HUES64 (cell line): ENCODE data around the gene FLII. TPM values are rescaled to one million over a fixed set of nuclear protein-coding genes. Genes with fewer than 3 reads are reported as not detected.
"Not testable (repeated sequence)": the region's sequence is repeated elsewhere in the genome, so short reads cannot be mapped to it uniquely, and the experiment has no call there.

ENCODE experiments used
- H3K27ac ChIP-seq: 2 replicates; pipeline ENCODE4 v1.7.0; 2013; ENCODE audit warnings: low read depth, low read length, inconsistent platforms
- H3K27me3 ChIP-seq: 2 replicates; pipeline ENCODE4 v1.6.1; 2013; ENCODE audit warnings: mild to moderate bottlenecking, low read length; ENCODE audit not compliant: insufficient read depth
- H3K36me3 ChIP-seq: 2 replicates; pipeline ENCODE4 v1.6.1; 2013; ENCODE audit warnings: mild to moderate bottlenecking, low read length; ENCODE audit not compliant: insufficient read depth
- H3K4me1 ChIP-seq: 2 replicates; pipeline ENCODE4 v1.6.1; 2013; ENCODE audit warnings: mild to moderate bottlenecking, low read length, moderate library complexity; ENCODE audit not compliant: insufficient read depth
- H3K4me3 ChIP-seq: 2 replicates; pipeline ENCODE4 v1.5.1; 2013; ENCODE audit warnings: mild to moderate bottlenecking, low read length, moderate library complexity
- H3K9ac ChIP-seq: 2 replicates; pipeline ENCODE4 v1.6.1; 2013; ENCODE audit warnings: mild to moderate bottlenecking, low read depth, low read length
- H3K9me3 ChIP-seq: 2 replicates; pipeline ENCODE4 v1.6.1; 2013; ENCODE audit warnings: low read depth, low read length; ENCODE audit not compliant: insufficient read depth
- WGBS: fragments of 150-250, 120-280 bp; methylation state at CpG from one replicate; pipeline ENCODE4 v1.1.7; 2013; ENCODE audit warnings: missing lambda C conversion rate; 5-methylcytosine and 5-hydroxymethylcytosine counted together
- polyA plus RNA-seq, 2 experiments: library from polyadenylated mRNA; stranded (reverse); fragments of 50-300 nt; gene quantifications; one replicate each; pipeline ENCODE4 v1.2.3, GENCODE V29; 2013

FLII gene
- polyA plus RNA-seq (2013, experiment 1 of 2) = 136 TPM
- 148 TPM for polyA plus RNA-seq (2013, experiment 2 of 2)

DNA sequence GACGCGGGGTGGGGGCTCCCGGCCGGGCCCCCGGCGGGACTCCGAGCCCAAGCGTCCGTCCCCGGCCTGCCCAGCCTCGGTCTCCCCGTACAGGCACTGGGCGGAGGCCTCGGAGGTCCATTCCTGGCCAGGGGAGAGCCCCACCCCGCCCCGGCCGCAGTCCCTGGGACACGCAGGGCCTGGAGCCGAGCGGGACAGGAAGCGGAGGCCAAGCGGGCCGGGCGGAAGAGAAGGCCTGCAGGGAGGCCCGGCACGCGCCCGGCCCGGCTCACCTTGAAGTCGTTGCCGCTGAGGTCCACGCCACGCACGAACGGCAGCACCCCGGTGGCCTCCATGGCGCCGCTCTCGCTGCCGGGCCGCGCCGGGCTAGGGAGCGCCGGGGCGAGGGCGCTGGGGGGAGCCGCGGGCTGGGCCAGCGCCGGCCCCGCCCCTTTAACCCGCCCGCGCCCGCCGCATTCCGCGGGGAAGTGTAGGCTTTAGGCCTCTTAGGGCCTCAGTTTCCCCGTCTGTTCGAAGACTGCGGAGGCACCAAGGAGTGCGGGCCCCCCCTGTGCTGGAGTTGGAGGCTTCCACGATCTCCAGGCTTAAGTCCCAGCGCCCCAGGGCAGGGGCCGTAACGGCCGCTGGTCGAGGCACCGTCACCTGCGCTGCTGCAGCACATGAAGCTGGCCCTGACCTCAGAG, at the start of gene FLII:
Gene FLII (minus strand): TSS at position 383 of the 683 bp plus-strand sequence. CDS start 48 bp downstream, at position 335.
- Histone ChIP-seq H3K27ac (peak within 1 kb of the TSS; percentile 79), H3K9ac (peak within 1 kb of the TSS; percentile 84), H3K9me3 (no peaks in the 10 kb centered on the region), H3K36me3 (peaks cover 40% of the 10 kb centered on the region), H3K4me3 (peak within 1 kb of the TSS; percentile 98), H3K27me3 (no peaks in the 10 kb centered on the region), H3K4me1 (peaks cover 20% of the 10 kb centered on the region)
- 2% methylated on average over 71 of the region's 71 CpGs for WGBS

DNA sequence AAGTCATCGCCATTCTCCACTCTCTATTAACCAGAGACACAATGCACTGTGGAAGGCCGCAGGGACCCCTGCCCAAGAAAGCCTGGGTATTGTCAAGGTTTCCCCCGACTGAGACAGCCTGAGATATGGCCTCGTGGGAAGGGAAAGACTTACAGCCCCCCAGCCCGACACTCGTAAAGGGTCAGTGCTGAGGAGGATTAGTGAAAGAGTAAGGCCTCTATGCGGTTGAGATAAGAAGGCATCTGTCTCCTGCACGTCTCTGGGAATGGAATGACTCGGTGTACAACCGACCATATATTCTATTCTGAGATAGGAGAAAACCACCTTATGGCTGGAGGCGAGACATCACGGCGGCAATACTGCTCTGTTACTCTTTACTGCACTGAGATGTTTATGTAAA, 44.7 kb upstream of the FLII start:
- peaks cover 91% of the 10 kb centered on the region for H3K36me3 ChIP-seq
- not testable (repeated sequence) for H3K4me3 ChIP-seq, H3K27me3 ChIP-seq, H3K27ac ChIP-seq, H3K9ac ChIP-seq, H3K4me1 ChIP-seq, H3K9me3 ChIP-seq
- 95% methylated on average over 13 of the region's 13 CpGs for WGBS

DNA sequence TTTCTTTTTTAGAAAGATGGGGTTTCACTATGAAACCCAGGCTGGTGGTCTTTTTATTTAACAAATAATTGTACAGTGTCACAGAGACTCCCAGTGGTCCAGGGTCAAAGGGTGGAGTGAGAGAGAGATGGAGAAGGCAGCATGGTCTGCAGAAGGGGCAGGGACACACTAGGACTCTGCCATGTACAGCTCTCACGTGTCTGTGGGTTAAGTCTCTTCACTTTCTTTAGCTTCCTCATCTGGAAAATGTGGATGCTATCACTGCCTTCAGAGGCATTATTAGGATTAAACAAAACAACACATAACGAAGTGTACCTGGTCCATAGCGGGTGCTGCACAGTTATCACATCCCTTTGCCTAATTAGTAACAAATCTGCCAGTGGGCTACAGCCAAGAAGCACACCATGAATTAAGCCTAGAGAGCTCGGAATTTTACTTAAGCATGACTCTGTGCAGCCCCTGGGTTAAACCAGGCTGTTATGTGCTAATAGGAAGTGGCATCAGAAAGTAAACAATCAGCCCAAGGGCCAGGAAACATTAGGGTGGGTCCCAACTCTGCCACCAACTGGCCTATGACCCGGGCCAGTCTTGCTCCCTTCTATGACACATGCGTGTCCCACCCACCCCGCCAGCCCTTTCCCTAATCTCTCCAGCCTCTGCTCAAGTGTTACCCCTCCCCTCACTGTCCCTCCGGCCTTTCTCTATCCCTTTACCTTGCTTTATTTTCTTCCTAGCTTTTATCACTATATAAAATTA, 42.4 kb upstream of the FLII start:
- WGBS = 93% methylated on average over 8 of the region's 8 CpGs
- Histone ChIP-seq H3K36me3 (peaks cover 82% of the 10 kb centered on the region), H3K9ac (no peak overlapping the region), H3K4me1 (no peaks in the 10 kb centered on the region), H3K4me3 (no peak overlapping the region), H3K27ac (no peak overlapping the region), H3K9me3 (no peaks in the 10 kb centered on the region), H3K27me3 (no peaks in the 10 kb centered on the region)

DNA sequence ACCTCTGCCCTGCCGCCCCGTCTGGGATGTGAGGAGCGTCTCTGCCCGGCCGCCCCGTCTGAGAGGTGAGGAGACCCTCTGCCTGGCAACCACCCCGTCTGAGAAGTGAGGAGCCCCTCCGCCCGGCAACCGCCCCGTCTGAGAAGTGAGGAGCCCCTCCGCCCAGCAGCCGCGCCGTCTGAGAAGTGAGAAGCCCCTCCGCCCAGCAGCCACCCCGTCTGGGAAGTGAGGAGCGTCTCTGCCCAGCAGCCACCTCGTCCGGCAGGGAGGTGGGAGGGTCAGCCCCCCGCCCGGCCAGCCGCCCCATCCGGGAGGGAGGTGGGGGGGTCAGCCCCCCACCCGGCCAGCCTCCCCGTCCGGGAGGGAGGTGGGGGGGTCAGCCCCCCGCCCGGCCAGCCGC, 39.5 kb upstream of the FLII start:
- 96% methylated on average over 30 of the region's 30 CpGs for WGBS
- not testable (repeated sequence) for H3K4me1 ChIP-seq, H3K9me3 ChIP-seq, H3K4me3 ChIP-seq, H3K27ac ChIP-seq, H3K27me3 ChIP-seq, H3K9ac ChIP-seq
- peaks cover 77% of the 10 kb centered on the region for H3K36me3 ChIP-seq

DNA sequence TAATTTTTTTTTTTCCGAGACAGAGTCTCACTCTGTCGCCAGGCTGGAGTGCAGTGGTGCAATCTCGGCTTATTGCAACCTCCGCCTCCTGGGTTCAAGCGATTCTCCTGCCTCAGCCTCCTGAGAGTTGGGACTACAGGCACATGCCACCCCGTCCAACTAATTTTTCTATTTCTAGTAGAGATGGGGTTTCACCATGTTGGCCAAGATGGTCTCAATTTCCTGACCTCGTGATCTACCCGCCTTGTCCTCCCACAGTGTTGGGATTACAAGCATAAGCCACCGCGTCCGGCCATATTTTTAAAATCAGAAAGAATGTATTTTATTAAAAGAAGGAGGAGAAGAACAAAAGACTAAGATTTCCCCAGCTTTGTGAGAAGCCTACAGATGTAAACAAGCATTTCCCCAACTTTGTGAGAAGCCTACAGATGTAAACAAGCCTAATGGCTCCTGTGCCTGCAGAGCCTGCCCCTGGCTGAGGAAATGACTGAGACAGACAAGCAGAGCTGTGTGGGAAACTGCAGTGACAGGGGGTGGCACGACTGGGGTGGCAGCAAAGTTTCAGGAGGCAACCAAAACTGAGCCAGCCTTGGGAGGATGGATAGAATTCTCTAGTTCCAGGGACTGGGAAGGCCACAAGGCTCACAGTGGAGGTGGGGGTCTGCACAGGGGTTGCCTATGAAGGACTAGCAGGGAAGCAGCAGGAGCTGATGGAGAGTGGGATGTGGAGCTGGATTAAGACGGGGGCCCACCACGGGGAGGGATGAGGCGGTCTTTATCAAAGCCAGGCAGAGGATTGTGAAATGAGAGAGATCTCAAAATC, 33.4 kb upstream of the FLII start:
- Histone ChIP-seq H3K27ac (no peak overlapping the region), H3K9ac (no peak overlapping the region), H3K27me3 (no peaks in the 10 kb centered on the region), H3K36me3 (peaks cover 90% of the 10 kb centered on the region), H3K4me3 (no peak overlapping the region), H3K4me1 (no peaks in the 10 kb centered on the region), H3K9me3 (no peaks in the 10 kb centered on the region)
- WGBS = 94% methylated on average over 15 of the region's 15 CpGs

DNA sequence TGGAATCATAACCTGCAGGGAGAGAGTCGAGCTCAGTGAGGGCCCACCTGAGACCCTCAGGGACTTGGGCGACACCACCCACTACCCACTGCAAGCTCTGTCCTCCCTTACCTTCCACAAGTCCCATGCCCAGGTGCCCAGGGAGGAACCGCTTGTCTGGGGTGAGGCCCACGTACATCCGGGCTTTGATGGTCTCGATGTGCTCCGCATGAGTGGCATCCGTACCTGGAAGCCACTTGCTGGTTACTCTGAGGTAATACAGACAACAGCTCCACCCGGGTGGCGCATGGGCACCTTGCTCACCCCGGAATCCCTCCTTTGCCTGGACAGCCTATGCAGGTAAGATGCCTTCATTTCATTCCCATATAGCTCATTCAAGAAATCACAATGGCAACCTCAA, 26.8 kb upstream of the FLII start:
- Histone ChIP-seq H3K27me3 (no peaks in the 10 kb centered on the region), H3K4me3 (no peak overlapping the region), H3K9me3 (no peaks in the 10 kb centered on the region), H3K27ac (no peak overlapping the region), H3K36me3 (peaks cover 96% of the 10 kb centered on the region), H3K9ac (no peak overlapping the region), H3K4me1 (no peaks in the 10 kb centered on the region)
- WGBS = 96% methylated on average over 11 of the region's 11 CpGs

DNA sequence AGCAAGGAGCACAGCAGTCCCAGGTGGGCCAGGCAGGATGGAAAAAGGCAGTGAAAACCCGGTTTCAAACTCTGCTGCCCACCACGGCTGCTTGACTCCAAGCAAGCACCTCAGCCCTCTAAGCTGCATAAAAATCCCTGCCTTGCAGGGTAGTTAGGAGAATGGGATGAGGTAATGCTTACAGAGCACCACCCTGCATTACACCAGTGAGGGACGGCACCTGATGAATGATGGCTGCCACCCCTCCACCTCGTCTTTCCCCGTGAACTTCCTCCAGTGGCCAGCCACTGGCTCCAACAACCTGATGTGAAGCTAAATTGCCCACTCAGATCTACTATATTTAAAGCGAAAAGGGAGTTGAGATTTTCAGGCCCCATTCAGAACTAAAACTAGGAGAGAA, 23.2 kb upstream of the FLII start:
- Histone ChIP-seq H3K4me3 (no peak overlapping the region), H3K36me3 (peaks cover 95% of the 10 kb centered on the region), H3K27me3 (no peaks in the 10 kb centered on the region), H3K9me3 (no peaks in the 10 kb centered on the region), H3K4me1 (no peaks in the 10 kb centered on the region), H3K9ac (no peak overlapping the region), H3K27ac (no peak overlapping the region)
- WGBS = 94% methylated on average over 6 of the region's 6 CpGs

DNA sequence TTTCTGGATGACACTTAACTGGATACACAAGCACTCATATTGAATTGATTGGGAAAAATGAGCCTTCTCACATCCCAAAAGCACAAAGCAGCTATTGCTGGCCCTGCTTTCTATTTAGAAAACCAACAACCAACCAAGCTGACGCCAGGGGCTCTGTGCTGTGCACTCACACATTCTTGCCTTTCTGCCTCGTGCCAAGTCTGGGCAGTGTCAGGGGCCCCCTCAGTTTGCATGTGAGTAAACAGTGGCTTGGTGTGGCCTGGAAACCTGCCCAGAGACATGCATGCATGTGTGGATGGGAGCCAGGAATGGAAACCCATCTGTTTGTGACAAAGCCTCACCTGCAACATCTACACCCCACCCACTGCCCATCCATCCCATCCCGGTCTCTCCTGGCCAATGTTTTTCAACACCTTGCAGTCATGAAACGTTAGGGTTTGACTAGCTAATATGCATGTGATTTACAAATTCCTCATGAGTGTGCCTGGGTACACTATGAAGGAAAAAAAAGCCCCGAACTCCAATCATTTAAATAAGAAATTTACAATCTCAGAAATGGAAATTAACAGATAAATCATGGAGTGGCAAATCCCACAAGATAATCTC, 22.3 kb upstream of the FLII start:
- no peaks in the 10 kb centered on the region for H3K4me1 ChIP-seq
- H3K4me3 ChIP-seq = no peak overlapping the region
- H3K27ac ChIP-seq = no peak overlapping the region
- H3K27me3 ChIP-seq = no peaks in the 10 kb centered on the region
- H3K9me3 ChIP-seq = no peaks in the 10 kb centered on the region
- WGBS = 94% methylated on average over 4 of the region's 5 CpGs
- H3K36me3 ChIP-seq = peaks cover 96% of the 10 kb centered on the region
- H3K9ac ChIP-seq = no peak overlapping the region

DNA sequence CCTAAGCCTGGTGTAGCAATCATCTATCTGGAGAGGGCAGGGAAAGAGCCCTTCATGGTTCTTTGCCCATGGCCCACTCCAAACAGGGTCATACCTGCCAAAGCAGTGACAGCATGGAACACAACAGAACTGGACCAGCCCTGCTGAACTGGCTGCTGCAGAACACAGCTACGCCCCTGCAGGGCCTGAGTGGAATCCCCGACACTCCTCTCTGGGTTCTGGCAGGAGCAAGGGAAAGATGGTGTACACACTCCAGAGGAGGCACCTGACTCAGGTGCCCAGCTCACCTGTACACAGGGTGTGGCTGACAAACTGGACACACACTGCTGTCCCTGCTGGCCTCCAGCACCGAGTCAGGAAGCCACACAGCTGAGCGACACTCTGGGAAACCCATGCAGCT, 21.7 kb upstream of the FLII start:
- H3K4me1 ChIP-seq = no peaks in the 10 kb centered on the region
- H3K4me3 ChIP-seq = no peak overlapping the region
- H3K36me3 ChIP-seq = peaks cover 92% of the 10 kb centered on the region
- no peak overlapping the region for H3K9ac ChIP-seq
- no peaks in the 10 kb centered on the region for H3K27me3 ChIP-seq
- no peaks in the 10 kb centered on the region for H3K9me3 ChIP-seq
- 95% methylated on average over 4 of the region's 4 CpGs for WGBS
- H3K27ac ChIP-seq = no peak overlapping the region

DNA sequence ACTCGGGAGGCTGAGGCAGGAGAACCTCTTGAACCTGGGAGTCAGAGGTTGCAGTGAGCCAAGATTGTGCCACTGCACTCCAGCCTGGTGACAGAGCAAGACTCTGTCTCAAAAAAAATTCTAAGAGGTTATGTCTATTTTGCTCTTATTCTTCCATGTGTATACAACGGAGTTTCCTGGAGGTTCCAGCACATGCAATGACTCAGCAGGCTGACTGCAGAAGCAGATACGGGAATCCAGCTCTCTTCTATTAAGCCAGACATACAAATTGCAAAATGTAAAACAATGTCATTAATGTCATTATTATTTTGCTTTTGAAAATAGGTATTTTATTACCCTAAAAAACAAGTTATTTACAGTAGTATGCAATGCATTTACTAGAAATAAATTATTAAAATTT, 20.3 kb upstream of the FLII start:
- no peaks in the 10 kb centered on the region for H3K9me3 ChIP-seq
- H3K4me3 ChIP-seq = no peak overlapping the region
- no peak overlapping the region for H3K27ac ChIP-seq
- no peaks in the 10 kb centered on the region for H3K4me1 ChIP-seq
- peaks cover 90% of the 10 kb centered on the region for H3K36me3 ChIP-seq
- 97% methylated on average over 3 of the region's 3 CpGs for WGBS
- H3K9ac ChIP-seq = no peak overlapping the region
- no peaks in the 10 kb centered on the region for H3K27me3 ChIP-seq

DNA sequence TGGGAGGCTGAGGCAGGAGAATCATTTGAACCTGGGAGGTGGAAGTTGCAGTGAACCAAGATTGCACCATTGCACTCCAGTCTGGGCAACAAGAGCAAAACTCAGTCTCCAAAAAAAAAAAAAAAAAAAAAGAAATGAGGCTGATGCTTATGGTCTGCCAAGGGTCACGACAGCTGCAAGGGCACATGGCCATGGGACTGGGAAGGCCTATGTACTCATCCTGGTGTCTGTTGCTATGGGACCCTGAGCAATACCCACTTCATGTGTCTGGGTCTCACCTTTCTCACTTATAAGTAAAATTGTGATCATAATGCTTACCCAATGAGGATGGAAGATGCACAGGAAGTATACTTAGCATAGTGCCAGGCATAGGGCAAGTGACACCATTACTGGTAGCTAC, 18.5 kb upstream of the FLII start:
- no peak overlapping the region for H3K9ac ChIP-seq
- peaks cover 82% of the 10 kb centered on the region for H3K36me3 ChIP-seq
- no peaks in the 10 kb centered on the region for H3K27me3 ChIP-seq
- no peaks in the 10 kb centered on the region for H3K4me1 ChIP-seq
- no peak overlapping the region for H3K27ac ChIP-seq
- H3K4me3 ChIP-seq = no peak overlapping the region
- no peaks in the 10 kb centered on the region for H3K9me3 ChIP-seq
- WGBS = 100% methylated on average over 1 of the region's 1 CpG
